Measurements from ENCODE around the gene PPFIBP1. TPM values are rescaled to one million over a fixed set of nuclear protein-coding genes. Genes with fewer than 3 reads are reported as not detected.
"Not testable (repeated sequence)": the region's sequence is repeated elsewhere in the genome, so short reads cannot be mapped to it uniquely, and the experiment has no call there.

PPFIBP1 gene
- total and polyA plus RNA-seq, 9 donors, result 61.3 to 216 (median 155) TPM

DNA sequence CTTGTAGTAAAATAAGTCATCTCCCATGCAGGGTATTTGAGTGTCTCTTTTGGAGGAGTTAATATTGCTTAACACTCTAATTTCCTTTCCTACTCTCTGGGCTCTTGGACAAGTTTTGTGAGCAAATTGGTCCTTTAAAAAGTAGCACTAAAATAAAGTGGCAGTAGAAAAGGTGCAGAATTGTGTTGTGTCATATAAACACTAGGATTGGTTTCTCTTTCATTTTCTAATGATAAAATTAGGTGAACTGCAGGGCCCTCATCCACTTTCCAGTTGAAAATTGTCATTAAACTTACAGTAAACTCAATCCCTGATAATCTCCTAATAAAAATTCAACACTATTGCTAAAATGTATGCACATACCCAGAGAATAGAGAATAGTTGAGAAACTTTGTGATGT is 129.7 kb downstream of the PPFIBP1 start:
- no peak overlapping the region for H3K27ac ChIP-seq
- H3K36me3 ChIP-seq, result no peaks in the 10 kb centered on the region
- no peaks in the 10 kb centered on the region for H3K4me1 ChIP-seq (ENCODE audit: insufficient read depth)
- no peak for DNase-seq
- H3K9me3 ChIP-seq, result no peaks in the 10 kb centered on the region
- no peak overlapping the region for H3K4me3 ChIP-seq
- no peak for TF ChIP-seq POLR2A (IDR thresholded peaks at IDR 0.05)
- intact Hi-C loops (cut with DNase I), result loop anchor here in 3 of 4 donors (5.0 to 10.0 kb wide), 2 partner anchors 216 to 229 kb away; no protein-coding TSS in a partner anchor
- H3K27me3 ChIP-seq, result no peaks in the 10 kb centered on the region

DNA sequence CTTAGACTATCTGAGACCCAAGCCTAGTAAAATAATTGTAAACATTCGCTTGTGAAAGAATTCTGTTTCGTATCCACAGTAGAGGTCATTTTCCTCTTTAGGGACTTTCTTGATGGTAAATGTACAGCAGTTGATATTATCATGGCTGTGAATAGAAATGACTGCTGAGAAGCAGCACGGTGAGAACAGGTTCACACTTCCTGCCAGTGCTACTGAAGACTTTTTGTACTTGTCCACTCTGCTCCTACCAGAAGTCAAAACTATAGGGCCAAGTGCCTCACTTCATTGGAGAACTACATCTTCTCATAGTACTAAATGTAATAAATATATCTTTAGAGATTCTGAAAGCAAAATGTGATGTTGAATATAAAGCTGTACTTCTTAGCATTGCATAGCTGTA is 131.5 kb downstream of the PPFIBP1 start:
- H3K27me3 ChIP-seq; H3K4me3 ChIP-seq; H3K4me1 ChIP-seq (ENCODE audit: insufficient read depth); H3K9me3 ChIP-seq; DNase-seq; H3K36me3 ChIP-seq; H3K27ac ChIP-seq: not testable (repeated sequence)
- intact Hi-C loops (cut with DNase I), result loop anchor here in 1 of 4 donors (10.0 kb wide), 1 partner anchor 231 kb away; no protein-coding TSS in a partner anchor
- 81 to 89% (median 83%) methylated on average over 3 of the region's 3 CpGs for WGBS, 3 donors

DNA sequence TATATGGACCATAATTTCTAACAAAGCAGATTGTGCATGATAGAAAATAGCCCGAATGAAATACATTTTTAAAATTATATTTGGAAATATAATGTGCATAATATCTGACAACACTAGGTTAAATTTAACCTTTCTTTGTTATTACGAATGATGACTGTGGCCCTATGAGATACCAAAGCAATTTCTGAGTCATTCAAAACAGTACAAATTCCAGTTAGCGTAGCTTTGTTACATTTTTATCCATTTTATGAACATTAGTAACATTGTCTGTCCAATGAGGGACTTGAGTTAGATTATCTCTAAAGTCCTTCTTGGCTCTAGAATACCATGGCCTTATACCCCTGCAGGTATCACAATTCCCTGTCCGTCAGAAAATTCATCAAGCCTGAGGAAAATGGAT is 133.3 kb downstream of the PPFIBP1 start:
- intact Hi-C loops (cut with DNase I), result loop anchor here in 1 of 4 donors (10.0 kb wide), 1 partner anchor 232 kb away; no protein-coding TSS in a partner anchor
- WGBS, 3 donors, result 80 to 94% (median 92%) methylated on average over 4 of the region's 4 CpGs
- Histone ChIP-seq H3K9me3 (no peaks in the 10 kb centered on the region), H3K27ac (no peak overlapping the region), H3K27me3 (no peaks in the 10 kb centered on the region), H3K4me1 (ENCODE audit: insufficient read depth) (no peaks in the 10 kb centered on the region), H3K4me3 (no peak overlapping the region), H3K36me3 (no peaks in the 10 kb centered on the region)
- TF ChIP-seq, protein P1, sequence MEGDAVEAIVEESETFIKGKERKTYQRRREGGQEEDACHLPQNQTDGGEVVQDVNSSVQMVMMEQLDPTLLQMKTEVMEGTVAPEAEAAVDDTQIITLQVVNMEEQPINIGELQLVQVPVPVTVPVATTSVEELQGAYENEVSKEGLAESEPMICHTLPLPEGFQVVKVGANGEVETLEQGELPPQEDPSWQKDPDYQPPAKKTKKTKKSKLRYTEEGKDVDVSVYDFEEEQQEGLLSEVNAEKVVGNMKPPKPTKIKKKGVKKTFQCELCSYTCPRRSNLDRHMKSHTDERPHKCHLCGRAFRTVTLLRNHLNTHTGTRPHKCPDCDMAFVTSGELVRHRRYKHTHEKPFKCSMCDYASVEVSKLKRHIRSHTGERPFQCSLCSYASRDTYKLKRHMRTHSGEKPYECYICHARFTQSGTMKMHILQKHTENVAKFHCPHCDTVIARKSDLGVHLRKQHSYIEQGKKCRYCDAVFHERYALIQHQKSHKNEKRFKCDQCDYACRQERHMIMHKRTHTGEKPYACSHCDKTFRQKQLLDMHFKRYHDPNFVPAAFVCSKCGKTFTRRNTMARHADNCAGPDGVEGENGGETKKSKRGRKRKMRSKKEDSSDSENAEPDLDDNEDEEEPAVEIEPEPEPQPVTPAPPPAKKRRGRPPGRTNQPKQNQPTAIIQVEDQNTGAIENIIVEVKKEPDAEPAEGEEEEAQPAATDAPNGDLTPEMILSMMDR (IDR thresholded peaks at IDR 0.05), result no peak
- TF ChIP-seq POLR2A (IDR thresholded peaks at IDR 0.05), result no peak
- TF ChIP-seq EP300 (IDR thresholded peaks at IDR 0.05), result no peak
- DNase-seq, result no peak

DNA sequence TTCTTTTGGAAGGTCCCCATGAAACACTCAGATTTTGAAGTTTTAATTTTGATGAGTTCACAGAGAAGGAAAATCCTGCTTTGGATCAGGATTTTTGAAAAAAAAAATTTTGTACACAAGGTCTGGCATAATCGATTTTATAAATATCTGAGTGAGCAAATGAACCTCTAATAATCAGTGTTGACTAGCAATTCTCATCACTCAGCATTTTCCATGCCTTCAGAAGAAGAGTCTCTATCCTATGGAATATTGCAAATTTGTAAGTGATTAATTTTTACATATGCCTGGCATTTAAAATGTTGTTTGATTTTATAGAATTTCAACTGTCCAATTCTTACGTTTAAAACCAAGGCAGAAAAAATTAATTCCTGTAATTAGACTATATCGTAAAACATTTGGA is 141.7 kb downstream of the PPFIBP1 start:
- TF ChIP-seq POLR2A (IDR thresholded peaks at IDR 0.05) (no peak), EP300 (IDR thresholded peaks at IDR 0.05) (no peak)
- TF ChIP-seq, protein P1 (IDR thresholded peaks at IDR 0.05), result no peak
- H3K9me3 ChIP-seq, result no peaks in the 10 kb centered on the region
- H3K27me3 ChIP-seq, result no peaks in the 10 kb centered on the region
- H3K4me1 ChIP-seq (ENCODE audit: insufficient read depth), result no peaks in the 10 kb centered on the region
- no peak overlapping the region for H3K4me3 ChIP-seq
- WGBS, 3 donors, result 70 to 86% (median 85%) methylated on average over 3 of the region's 3 CpGs
- no peaks in the 10 kb centered on the region for H3K36me3 ChIP-seq
- DNase-seq, result no peak
- no peak overlapping the region for H3K27ac ChIP-seq
- intact Hi-C loops (cut with DNase I), result no loop called here

DNA sequence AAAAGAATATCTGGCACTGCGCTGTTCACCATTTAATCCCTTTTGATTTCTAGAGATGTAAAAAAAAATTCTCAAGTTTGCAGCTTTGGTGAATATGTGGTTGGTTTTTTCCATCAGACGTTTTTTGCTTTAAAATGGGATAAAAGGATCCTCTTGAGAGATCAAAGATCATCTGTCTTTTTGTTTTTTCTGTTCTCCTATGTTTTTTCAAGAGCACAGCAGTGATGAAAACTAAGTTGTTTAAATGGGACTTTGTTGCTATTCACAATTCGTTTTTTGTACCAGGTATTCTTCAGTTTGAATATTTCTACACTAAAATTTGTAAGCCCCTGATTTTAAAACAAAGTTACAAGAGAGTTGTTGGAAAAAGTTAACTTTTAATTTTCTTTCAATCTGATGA is 142.5 kb downstream of the PPFIBP1 start:
- no peak for DNase-seq
- no peak for TF ChIP-seq POLR2A (IDR thresholded peaks at IDR 0.05)
- TF ChIP-seq, protein P1 (IDR thresholded peaks at IDR 0.05), result no peak
- no peak for TF ChIP-seq EP300 (IDR thresholded peaks at IDR 0.05)
- H3K9me3 ChIP-seq, result no peaks in the 10 kb centered on the region
- H3K27me3 ChIP-seq, result no peaks in the 10 kb centered on the region
- H3K4me1 ChIP-seq (ENCODE audit: insufficient read depth), result no peaks in the 10 kb centered on the region
- H3K36me3 ChIP-seq, result no peaks in the 10 kb centered on the region
- H3K4me3 ChIP-seq, result no peak overlapping the region
- WGBS, 3 donors, result 53 to 63% (median 63%) methylated on average over 3 of the region's 3 CpGs
- no peak overlapping the region for H3K27ac ChIP-seq
- intact Hi-C loops (cut with DNase I), result no loop called here
